VCaP (cell line): ENCODE data around the gene TBX15.

Source experiments
- H3K27ac ChIP-seq: fragments of 450-650 bp; 2 replicates; pipeline ENCODE4 v1.5.1; 2017
- CTCF ChIP-seq: fragments of 450-650 bp; conservative IDR thresholded peaks from 2 replicates; pipeline ENCODE4 v1.5.1; 2017; ENCODE audit warnings: mild to moderate bottlenecking, moderate library complexity

Gene TBX15

GRCh38 chr1:118988186-118989005, at the start of gene TBX15:
Gene TBX15 (minus strand): TSS chr1:118988343. CDS start chr1:118987795, 548 bp downstream.
- no peak for TF ChIP-seq CTCF
- no peak within 1 kb of the TSS for H3K27ac ChIP-seq

DNA sequence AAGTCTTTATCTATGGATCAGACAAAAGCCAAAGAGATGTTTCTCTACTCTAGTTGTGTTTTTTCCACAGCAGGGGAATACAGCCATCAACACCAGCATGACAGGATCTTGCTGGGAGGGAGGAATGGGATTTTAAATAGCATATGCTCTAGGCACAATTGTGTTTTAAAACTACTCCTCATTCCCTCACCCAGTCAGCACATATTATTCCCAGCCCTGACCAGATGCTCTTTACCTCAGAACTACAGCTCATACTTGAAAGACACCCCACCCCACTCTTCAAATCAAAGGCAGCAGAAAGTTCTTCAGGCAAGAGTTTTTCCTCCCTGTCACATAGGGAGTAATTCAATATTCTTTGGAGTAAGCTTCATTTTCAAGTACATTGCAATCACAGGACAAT, 46.2 kb upstream of the TBX15 start:
- H3K27ac ChIP-seq = no peak overlapping the region

GRCh38 chr1:119032986-119033385, 44.8 kb upstream of the TBX15 start:
- no peak for TF ChIP-seq CTCF
- no peak overlapping the region for H3K27ac ChIP-seq

More for the DNA sequence above, 46.2 kb upstream of the TBX15 start:
- TF ChIP-seq CTCF = no peak

- no peak overlapping the region for H3K27ac ChIP-seq
- no peak for TF ChIP-seq CTCF
These were observed 39.6 kb upstream of the TBX15 start for GRCh38 chr1:119027759-119028158.

DNA sequence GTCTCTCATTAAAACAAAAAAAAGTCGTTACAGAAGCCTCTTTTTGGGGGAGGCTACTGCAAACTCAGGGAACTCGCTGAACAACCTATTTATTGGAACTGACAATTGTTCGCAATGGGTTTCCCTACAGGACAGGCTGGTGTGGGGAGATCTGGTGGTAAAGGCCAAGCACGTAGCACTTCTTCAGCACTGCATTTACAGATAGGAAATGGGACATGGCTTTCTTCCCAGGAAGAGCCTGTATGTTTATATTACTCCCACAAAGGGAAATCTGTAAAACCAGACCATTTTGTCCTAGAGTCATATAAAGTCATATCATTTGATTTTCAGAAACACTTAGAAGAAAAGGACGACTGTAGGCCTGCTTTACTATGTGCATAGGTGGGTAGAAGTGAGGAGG, 38.8 kb upstream of the TBX15 start:
- TF ChIP-seq CTCF = no peak
- no peak overlapping the region for H3K27ac ChIP-seq

GRCh38 chr1:119015547-119015946, 27.4 kb upstream of the TBX15 start:
- no peak overlapping the region for H3K27ac ChIP-seq
- TF ChIP-seq CTCF = no peak

DNA sequence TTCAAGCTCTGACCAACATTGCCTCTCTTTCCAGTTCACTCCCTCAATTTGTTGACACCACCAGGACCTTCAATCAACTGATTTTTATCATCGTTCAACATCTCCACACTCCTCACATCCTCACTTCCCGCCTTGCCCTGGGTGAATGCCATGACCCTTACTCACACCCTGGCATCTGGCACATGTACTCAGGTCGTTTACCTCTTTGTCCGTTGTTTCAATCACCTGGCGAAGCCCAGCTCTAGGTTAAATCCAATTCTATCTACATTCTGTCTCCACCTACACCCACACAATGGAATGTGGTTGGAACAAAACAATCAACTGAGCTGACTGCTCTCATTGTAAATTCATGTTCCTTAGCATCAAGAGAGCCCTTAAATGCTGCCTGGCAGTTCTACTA, 24.2 kb upstream of the TBX15 start:
- no peak overlapping the region for H3K27ac ChIP-seq

More for the DNA sequence above, 24.2 kb upstream of the TBX15 start:
- TF ChIP-seq CTCF = no peak
